SK-N-SH (cell line): ENCODE data around the gene NGB. TPM values are rescaled to one million over a fixed set of nuclear protein-coding genes. Genes with fewer than 3 reads are reported as not detected.

Experiments
- CTCF ChIA-PET: fragments of 300-600, 350-600 bp; formaldehyde crosslinking; extraction: SDS; loops from one replicate; lab custom pipeline; 2021; lab: Yijun Ruan, JAX
- POLR2A ChIA-PET: fragments of 350-600 bp; sonication (Branson Sonifier 250); formaldehyde crosslinking; extraction: SDS; loops from one replicate; lab custom pipeline; 2020; ENCODE audit warnings: antibody characterized with exemption, inconsistent platforms; lab: Yijun Ruan, JAX
- DNase-seq: peaks from one replicate; pipeline ENCODE4 v3.0.0; 2012
- H2AFZ ChIP-seq: fragments of 200-600 bp; sonication (generic); 2 replicates; pipeline ENCODE4 v1.8.1; 2016; ENCODE audit warnings: antibody characterized with exemption, mild to moderate bottlenecking, low read depth
- H3F3A ChIP-seq: fragments of 200-600 bp; sonication (generic); replicated peaks from 2 replicates; pipeline ENCODE3; 2016; ENCODE audit warnings: antibody characterized with exemption, mild to moderate bottlenecking; ENCODE audit not compliant: insufficient read depth
- H3K27ac ChIP-seq, 2 experiments: fragments of 200-500 bp in 1 of 2; fragments of 200-600 bp in 1 of 2; sonication (Bioruptor generic) in 1 of 2; sonication (generic), shearing (Covaris generic) in 1 of 2; 2 replicates each; pipeline versions ENCODE4 v1.5.1 to v1.6.1; 2014 to 2016; ENCODE audit warnings: low read depth in 2 of 2, inconsistent platforms in 1 of 2, low read length in 1 of 2, mild to moderate bottlenecking in 1 of 2, mixed read lengths in 1 of 2
- H3K27me3 ChIP-seq: fragments of 200-600 bp; sonication (generic), shearing (Covaris generic); 2 replicates; pipeline ENCODE4 v1.6.1; 2016; ENCODE audit warnings: mixed run types; ENCODE audit not compliant: insufficient read depth
- H3K36me3 ChIP-seq, 2 experiments: fragments of 200-500 bp in 1 of 2; fragments of 200-600 bp in 1 of 2; sonication (Bioruptor generic) in 1 of 2; sonication (generic) in 1 of 2; replicated peaks in 1 of 2; 2 replicates each; pipeline versions ENCODE3 to v1.5.1; 2014 to 2016; ENCODE audit warnings: low read length in 1 of 2, mild to moderate bottlenecking in 1 of 2; ENCODE audit not compliant: insufficient read depth in 2 of 2, control insufficient read depth in 1 of 2
- H3K4me1 ChIP-seq, 2 experiments: fragments of 200-500 bp in 1 of 2; fragments of 200-600 bp in 1 of 2; sonication (Bioruptor generic) in 1 of 2; sonication (generic), shearing (Covaris generic) in 1 of 2; 2 replicates each; pipeline versions ENCODE4 v1.5.1 to v1.6.1; 2014 to 2016; ENCODE audit warnings: low read depth in 1 of 2, low read length in 1 of 2, mixed run types in 1 of 2; ENCODE audit not compliant: insufficient read depth in 2 of 2, control insufficient read depth in 1 of 2
- H3K4me2 ChIP-seq: fragments of 200-600 bp; sonication (generic), shearing (Covaris generic); 2 replicates; pipeline ENCODE4 v1.6.1; 2017; ENCODE audit warnings: mixed run types
- H3K4me3 ChIP-seq, 2 experiments: fragments of 200-500 bp in 1 of 2; fragments of 200-600 bp in 1 of 2; sonication (Bioruptor generic) in 1 of 2; sonication (generic), shearing (Covaris generic) in 1 of 2; 2 replicates each; pipeline versions ENCODE4 v1.5.1 to v1.8.1; 2014 to 2016; ENCODE audit warnings: low read depth in 2 of 2, inconsistent platforms in 1 of 2, low read length in 1 of 2, mild to moderate bottlenecking in 1 of 2, mixed read lengths in 1 of 2, moderate library complexity in 1 of 2
- H3K79me2 ChIP-seq: fragments of 200-600 bp; sonication (generic); 2 replicates; pipeline ENCODE4 v1.8.1; 2017; ENCODE audit warnings: mild to moderate bottlenecking; ENCODE audit not compliant: insufficient read depth
- H3K9ac ChIP-seq: fragments of 200-600 bp; sonication (generic); 2 replicates; pipeline ENCODE4 v1.6.1; 2017; ENCODE audit warnings: mixed run types
- H3K9me2 ChIP-seq: fragments of 200-600 bp; sonication (generic); 2 replicates; pipeline ENCODE4 v1.6.1; 2017; ENCODE audit warnings: mixed run types
- H3K9me3 ChIP-seq: fragments of 200-600 bp; sonication (generic); 2 replicates; pipeline ENCODE4 v1.6.1; 2017; ENCODE audit warnings: mixed run types, mild to moderate bottlenecking, moderate library complexity
- H4K20me1 ChIP-seq: fragments of 200-600 bp; sonication (generic); 2 replicates; pipeline ENCODE4 v1.6.1; 2017; ENCODE audit warnings: mild to moderate bottlenecking, mixed run types; ENCODE audit not compliant: insufficient read depth
- ELF1 ChIP-seq: IDR thresholded peaks from 2 replicates; pipeline ENCODE4 v1.4.0; 2012
- EZH2phosphoT487 ChIP-seq: fragments of 200-600 bp; sonication (generic); IDR thresholded peaks from 2 replicates; pipeline ENCODE4 v1.6.1; 2017; ENCODE audit warnings: low read depth, mixed run types, mild to moderate bottlenecking, antibody characterized with exemption, moderate library complexity, borderline replicate concordance
- GABPA ChIP-seq: IDR thresholded peaks from 2 replicates; pipeline ENCODE4 v1.4.0; 2012; ENCODE audit warnings: low read depth, mild to moderate bottlenecking
- GATA2 ChIP-seq: sonication (generic); formaldehyde crosslinking; IDR thresholded peaks from 2 replicates; pipeline ENCODE4 v1.5.0; 2020; ENCODE audit warnings: mild to moderate bottlenecking, missing genetic modification reagents
- JUND ChIP-seq: IDR thresholded peaks from 2 replicates; pipeline ENCODE4 v1.4.0; 2012
- MEF2A ChIP-seq: IDR thresholded peaks from 2 replicates; pipeline ENCODE4 v1.4.0; 2012; ENCODE audit warnings: low read depth, borderline replicate concordance
- NFIC ChIP-seq: IDR thresholded peaks from 2 replicates; pipeline ENCODE4 v1.4.0; 2012; ENCODE audit warnings: borderline replicate concordance
- RAD21 ChIP-seq: IDR thresholded peaks from 2 replicates; pipeline ENCODE4 v1.6.1; 2012; ENCODE audit warnings: mild to moderate bottlenecking, low read length
- RCOR1 ChIP-seq: fragments of 150-350 bp; IDR thresholded peaks from 2 replicates; pipeline ENCODE4 v1.6.1; 2017; ENCODE audit warnings: antibody characterized with exemption, low read length
- SIN3A ChIP-seq: IDR thresholded peaks from 2 replicates; pipeline ENCODE4 v1.6.1; 2012; ENCODE audit warnings: low read depth, mild to moderate bottlenecking, low read length, moderate library complexity, borderline replicate concordance
- TCF12 ChIP-seq: IDR thresholded peaks from 2 replicates; pipeline ENCODE4 v1.4.0; 2012
- WGBS: methylation state at CpG from one replicate; pipeline ENCODE4 v1.1.6; 2017; ENCODE audit warnings: low lambda C conversion rate; 5-methylcytosine and 5-hydroxymethylcytosine counted together
- polyA plus RNA-seq, 3 experiments: library from polyadenylated mRNA; depleted of rRNA; stranded (reverse); fragments of >200 nt; gene quantifications; 2 replicates each; pipeline ENCODE4 v1.2.3, GENCODE V29; 2012
- TF ChIP-seq, protein P1 (sequence below): IDR thresholded peaks from 2 replicates; pipeline ENCODE4 v1.6.1; 2012; ENCODE audit warnings: mild to moderate bottlenecking, low read depth, low read length, moderate library complexity
- TF ChIP-seq, protein P2 (sequence below): fragments of 150-350 bp; IDR thresholded peaks from 2 replicates; pipeline ENCODE4 v1.6.1; 2017; ENCODE audit warnings: antibody characterized with exemption, low read length, low read depth, borderline replicate concordance
- TF ChIP-seq, protein P3 (sequence below): IDR thresholded peaks from 2 replicates; pipeline ENCODE4 v1.4.0; 2012; ENCODE audit warnings: low read depth, borderline replicate concordance
- TF ChIP-seq, protein P4 (sequence below): IDR thresholded peaks from 2 replicates; pipeline ENCODE4 v1.4.0; 2012; ENCODE audit warnings: low read depth, borderline replicate concordance
- TF ChIP-seq, protein P5 (sequence below): fragments of 200-600 bp; sonication (generic); IDR thresholded peaks from 2 replicates; pipeline ENCODE4 v1.6.1; 2017; ENCODE audit warnings: antibody characterized with exemption, mild to moderate bottlenecking, moderate library complexity
- TF ChIP-seq, protein P6 (sequence below): IDR thresholded peaks from 2 replicates; pipeline ENCODE4 v1.4.0; 2012; ENCODE audit warnings: low read depth

NGB gene
- polyA plus RNA-seq, 1 of the 3 experiments (the other 2 are of a cell fraction), result not detected

DNA sequence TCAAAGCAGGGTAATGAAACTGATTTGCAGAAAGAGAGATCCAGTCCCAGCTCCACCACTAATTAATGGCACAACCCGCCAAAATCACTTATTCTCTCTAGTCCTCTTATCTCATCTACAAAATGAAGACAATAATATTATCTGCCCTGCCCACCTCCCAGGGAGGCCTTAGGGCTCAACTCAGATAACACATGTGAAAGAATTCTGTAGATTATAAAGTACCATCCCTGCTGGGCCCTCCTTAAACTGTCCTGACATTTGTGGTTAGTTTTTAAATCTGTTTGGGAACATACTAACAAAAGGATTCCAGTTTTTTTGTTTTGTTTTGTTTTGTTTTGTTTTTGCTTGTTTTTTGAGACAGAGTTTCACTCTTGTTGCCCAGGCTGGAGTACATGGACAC, 42.4 kb upstream of the NGB start (continued):
- TF ChIP-seq, protein P1, sequence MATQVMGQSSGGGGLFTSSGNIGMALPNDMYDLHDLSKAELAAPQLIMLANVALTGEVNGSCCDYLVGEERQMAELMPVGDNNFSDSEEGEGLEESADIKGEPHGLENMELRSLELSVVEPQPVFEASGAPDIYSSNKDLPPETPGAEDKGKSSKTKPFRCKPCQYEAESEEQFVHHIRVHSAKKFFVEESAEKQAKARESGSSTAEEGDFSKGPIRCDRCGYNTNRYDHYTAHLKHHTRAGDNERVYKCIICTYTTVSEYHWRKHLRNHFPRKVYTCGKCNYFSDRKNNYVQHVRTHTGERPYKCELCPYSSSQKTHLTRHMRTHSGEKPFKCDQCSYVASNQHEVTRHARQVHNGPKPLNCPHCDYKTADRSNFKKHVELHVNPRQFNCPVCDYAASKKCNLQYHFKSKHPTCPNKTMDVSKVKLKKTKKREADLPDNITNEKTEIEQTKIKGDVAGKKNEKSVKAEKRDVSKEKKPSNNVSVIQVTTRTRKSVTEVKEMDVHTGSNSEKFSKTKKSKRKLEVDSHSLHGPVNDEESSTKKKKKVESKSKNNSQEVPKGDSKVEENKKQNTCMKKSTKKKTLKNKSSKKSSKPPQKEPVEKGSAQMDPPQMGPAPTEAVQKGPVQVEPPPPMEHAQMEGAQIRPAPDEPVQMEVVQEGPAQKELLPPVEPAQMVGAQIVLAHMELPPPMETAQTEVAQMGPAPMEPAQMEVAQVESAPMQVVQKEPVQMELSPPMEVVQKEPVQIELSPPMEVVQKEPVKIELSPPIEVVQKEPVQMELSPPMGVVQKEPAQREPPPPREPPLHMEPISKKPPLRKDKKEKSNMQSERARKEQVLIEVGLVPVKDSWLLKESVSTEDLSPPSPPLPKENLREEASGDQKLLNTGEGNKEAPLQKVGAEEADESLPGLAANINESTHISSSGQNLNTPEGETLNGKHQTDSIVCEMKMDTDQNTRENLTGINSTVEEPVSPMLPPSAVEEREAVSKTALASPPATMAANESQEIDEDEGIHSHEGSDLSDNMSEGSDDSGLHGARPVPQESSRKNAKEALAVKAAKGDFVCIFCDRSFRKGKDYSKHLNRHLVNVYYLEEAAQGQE, result no peak
- TF ChIP-seq RAD21, result no peak
- TF ChIP-seq, protein P2, sequence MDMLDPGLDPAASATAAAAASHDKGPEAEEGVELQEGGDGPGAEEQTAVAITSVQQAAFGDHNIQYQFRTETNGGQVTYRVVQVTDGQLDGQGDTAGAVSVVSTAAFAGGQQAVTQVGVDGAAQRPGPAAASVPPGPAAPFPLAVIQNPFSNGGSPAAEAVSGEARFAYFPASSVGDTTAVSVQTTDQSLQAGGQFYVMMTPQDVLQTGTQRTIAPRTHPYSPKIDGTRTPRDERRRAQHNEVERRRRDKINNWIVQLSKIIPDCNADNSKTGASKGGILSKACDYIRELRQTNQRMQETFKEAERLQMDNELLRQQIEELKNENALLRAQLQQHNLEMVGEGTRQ, result no peak
- TF ChIP-seq TCF12, result no peak
- TF ChIP-seq, protein P3, sequence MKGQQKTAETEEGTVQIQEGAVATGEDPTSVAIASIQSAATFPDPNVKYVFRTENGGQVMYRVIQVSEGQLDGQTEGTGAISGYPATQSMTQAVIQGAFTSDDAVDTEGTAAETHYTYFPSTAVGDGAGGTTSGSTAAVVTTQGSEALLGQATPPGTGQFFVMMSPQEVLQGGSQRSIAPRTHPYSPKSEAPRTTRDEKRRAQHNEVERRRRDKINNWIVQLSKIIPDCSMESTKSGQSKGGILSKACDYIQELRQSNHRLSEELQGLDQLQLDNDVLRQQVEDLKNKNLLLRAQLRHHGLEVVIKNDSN, result no peak
- no peak for TF ChIP-seq GABPA

DNA sequence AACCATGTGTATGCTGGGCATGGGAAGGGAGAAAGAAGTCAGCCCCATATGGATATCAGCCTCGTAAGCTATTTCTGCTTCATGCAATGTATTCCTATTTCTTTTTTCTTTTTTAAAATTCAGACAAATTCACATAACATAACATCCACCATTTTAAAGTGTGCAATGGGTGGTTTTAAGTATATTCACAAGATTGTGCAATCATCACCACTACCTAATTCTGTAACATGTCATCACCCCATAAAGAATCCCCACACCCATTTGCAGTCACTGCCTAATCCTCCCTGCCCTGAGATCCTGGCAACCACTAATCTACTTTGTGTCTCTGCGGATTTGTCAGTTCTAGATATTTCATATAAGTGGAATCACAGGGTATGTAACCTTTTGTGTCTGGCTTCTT, 40.2 kb upstream of the NGB start:
- no peak overlapping the region for H3K27ac ChIP-seq
- no peak overlapping the region for H3K4me3 ChIP-seq
- POLR2A ChIA-PET, result no interaction called here
- CTCF ChIA-PET, result interaction anchor here (0.8 to 8.0 kb wide), 5 partner anchors 9 to 171 kb away, joined by 3 to 143 read pairs (median 4); no protein-coding TSS in a partner anchor
- no peak for DNase-seq
- H3F3A ChIP-seq, result peaks cover 10% of the 10 kb centered on the region
- peaks cover 2 to 9% of the 10 kb centered on the region in 2 experiments for H3K36me3 ChIP-seq
- H3K4me1 ChIP-seq, result peaks cover 18 to 22% of the 10 kb centered on the region in 2 experiments
- H3K9ac ChIP-seq, result no peak overlapping the region
- H2AFZ ChIP-seq, result no peak overlapping the region
- H3K79me2 ChIP-seq, result peaks cover 12% of the 10 kb centered on the region
- 95% methylated on average over 2 of the region's 2 CpGs for WGBS
- H3K9me3 ChIP-seq, result no peaks in the 10 kb centered on the region
- H3K9me2 ChIP-seq, result no peaks in the 10 kb centered on the region
- H3K27me3 ChIP-seq, result no peaks in the 10 kb centered on the region
- no peak overlapping the region for H3K4me2 ChIP-seq
- H4K20me1 ChIP-seq, result peaks cover 9% of the 10 kb centered on the region
- no peak for TF ChIP-seq MEF2A
- TF ChIP-seq, protein P4, sequence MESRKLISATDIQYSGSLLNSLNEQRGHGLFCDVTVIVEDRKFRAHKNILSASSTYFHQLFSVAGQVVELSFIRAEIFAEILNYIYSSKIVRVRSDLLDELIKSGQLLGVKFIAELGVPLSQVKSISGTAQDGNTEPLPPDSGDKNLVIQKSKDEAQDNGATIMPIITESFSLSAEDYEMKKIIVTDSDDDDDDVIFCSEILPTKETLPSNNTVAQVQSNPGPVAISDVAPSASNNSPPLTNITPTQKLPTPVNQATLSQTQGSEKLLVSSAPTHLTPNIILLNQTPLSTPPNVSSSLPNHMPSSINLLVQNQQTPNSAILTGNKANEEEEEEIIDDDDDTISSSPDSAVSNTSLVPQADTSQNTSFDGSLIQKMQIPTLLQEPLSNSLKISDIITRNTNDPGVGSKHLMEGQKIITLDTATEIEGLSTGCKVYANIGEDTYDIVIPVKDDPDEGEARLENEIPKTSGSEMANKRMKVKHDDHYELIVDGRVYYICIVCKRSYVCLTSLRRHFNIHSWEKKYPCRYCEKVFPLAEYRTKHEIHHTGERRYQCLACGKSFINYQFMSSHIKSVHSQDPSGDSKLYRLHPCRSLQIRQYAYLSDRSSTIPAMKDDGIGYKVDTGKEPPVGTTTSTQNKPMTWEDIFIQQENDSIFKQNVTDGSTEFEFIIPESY, result no peak
- TF ChIP-seq SIN3A, result no peak
- TF ChIP-seq EZH2phosphoT487, result no peak
- TF ChIP-seq JUND, result no peak
- TF ChIP-seq, protein P5, sequence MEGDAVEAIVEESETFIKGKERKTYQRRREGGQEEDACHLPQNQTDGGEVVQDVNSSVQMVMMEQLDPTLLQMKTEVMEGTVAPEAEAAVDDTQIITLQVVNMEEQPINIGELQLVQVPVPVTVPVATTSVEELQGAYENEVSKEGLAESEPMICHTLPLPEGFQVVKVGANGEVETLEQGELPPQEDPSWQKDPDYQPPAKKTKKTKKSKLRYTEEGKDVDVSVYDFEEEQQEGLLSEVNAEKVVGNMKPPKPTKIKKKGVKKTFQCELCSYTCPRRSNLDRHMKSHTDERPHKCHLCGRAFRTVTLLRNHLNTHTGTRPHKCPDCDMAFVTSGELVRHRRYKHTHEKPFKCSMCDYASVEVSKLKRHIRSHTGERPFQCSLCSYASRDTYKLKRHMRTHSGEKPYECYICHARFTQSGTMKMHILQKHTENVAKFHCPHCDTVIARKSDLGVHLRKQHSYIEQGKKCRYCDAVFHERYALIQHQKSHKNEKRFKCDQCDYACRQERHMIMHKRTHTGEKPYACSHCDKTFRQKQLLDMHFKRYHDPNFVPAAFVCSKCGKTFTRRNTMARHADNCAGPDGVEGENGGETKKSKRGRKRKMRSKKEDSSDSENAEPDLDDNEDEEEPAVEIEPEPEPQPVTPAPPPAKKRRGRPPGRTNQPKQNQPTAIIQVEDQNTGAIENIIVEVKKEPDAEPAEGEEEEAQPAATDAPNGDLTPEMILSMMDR, result no peak
- TF ChIP-seq TCF12, result no peak
- TF ChIP-seq, protein P1, result no peak
- TF ChIP-seq ELF1, result no peak
- TF ChIP-seq RCOR1, result no peak
- TF ChIP-seq GATA2 (CRISPR knock-in tag), result no peak
- no peak for TF ChIP-seq NFIC
- TF ChIP-seq, protein P6, sequence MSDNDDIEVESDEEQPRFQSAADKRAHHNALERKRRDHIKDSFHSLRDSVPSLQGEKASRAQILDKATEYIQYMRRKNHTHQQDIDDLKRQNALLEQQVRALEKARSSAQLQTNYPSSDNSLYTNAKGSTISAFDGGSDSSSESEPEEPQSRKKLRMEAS, result no peak
- TF ChIP-seq, protein P3, result no peak
